SH-SY5Y (cell line): Measurements from ENCODE around the gene COL6A3.

Experiments
- GATA2 ChIP-seq: IDR thresholded peaks from 2 replicates; pipeline ENCODE4 v1.6.1; 2011; ENCODE audit warnings: mild to moderate bottlenecking, low read depth, low read length
- GATA3 ChIP-seq: IDR thresholded peaks from 2 replicates; pipeline ENCODE4 v1.6.1; 2011; ENCODE audit warnings: low read depth, mild to moderate bottlenecking, low read length, moderate library complexity

The COL6A3 gene

DNA sequence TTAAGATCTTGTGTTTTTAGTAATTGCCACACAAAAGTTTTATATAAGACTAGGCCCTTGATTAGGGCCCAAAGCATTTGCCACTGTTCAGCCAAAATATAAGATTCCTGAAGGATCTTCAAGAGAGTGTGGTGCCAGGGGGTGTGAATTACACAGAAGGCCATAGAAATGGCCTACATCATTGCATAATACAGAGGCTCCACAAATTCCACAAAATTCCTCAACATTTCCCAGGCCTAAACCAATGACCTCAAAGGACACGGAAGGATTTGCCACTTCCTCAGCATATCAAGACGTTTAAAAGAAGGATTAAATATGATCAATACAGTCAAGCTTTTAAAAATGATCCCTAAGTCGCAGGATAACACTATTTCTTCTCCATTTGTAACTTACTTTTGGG, 24.1 kb downstream of the COL6A3 start:
- TF ChIP-seq GATA2 (no peak), GATA3 (no peak)

DNA sequence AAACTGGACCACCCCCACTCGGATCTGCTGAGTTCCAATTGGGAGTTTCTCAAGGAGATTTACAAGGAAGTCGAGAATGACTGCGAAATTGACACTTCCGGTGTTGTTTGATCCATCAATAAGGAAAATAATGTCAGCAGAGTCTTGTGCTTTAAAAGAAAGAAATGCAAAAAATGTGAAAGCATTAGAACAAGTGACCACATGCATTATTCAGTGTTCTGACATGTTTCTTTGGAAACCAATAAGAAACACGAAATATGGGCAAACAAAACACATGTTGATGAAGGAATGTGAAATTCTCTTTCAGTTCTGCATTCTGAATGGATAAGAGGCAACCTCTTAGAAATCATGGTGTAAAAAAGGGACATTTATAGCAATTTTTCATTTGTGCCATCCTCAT, 25.9 kb downstream of the COL6A3 start:
- TF ChIP-seq GATA2 (no peak), GATA3 (no peak)

DNA sequence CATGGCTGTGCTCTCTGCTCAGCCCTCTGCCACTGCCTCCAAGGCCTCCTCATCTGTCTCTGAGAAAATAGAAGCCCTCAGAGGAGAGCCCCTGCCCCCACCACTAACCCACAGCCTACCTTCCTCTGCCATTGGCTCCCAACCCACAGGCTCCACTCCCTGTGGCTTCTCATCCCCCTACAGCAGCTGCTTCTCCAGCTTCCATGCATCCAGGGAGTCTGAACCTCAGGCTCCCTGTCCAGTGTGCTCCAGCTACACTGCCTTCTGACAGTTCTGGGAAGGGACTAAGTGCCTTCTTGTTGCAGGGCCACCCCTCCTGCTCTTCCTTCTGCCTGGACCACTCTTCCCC, 29.3 kb downstream of the COL6A3 start:
- no peak for TF ChIP-seq GATA2
- no peak for TF ChIP-seq GATA3

DNA sequence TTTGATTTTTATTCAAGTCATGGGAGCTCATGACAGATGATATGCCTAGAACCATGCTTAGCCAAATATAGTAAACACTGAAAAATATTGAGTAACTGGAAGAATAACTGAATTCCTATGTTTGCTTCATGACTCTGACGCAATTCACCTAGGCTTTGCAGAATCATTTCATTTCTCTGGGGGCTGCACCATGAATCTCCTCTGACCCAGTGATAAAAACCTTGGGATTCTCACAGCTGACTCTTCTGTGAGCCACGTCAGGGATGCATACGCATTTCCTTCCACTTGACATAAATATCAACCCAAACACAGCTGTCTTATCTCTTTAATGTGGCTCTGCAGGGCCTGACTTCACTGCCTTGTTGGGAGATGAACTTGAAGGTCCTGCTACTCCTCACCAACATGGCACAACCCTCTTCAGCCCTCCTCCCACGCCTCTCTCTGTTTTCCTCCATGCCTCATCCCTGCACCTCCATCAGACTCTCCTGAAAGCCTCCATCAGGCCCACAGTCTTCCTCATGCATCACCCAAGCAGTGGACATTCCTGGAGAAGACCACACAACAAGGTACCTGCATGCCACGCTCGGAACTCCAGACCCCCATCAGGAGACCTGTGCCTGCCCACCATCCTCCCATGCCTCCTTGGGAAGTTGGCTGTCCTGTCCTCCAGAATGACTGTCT, 29.8 kb downstream of the COL6A3 start:
- TF ChIP-seq GATA2 (no peak), GATA3 (no peak)

DNA sequence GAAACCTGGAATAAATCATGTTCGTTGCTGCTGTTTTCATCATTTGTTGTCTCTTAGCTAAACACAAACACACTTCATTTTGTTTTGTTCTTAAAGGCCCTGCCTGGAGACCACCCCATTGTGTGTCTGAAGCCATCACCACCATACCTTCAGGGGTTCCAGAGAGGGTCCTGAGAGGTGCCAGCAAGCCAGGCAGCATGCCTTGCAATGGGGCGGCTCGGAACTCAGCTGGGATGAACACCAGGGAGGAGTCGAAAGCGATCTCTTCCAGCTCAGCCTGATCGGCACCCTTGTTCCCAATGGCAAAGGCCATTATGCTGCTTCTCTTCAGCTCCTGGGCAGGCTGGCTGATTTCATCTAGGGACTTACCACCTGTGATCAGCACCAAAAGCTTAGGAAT, 33.2 kb downstream of the COL6A3 start:
- TF ChIP-seq GATA2 (no peak), GATA3 (no peak)

DNA sequence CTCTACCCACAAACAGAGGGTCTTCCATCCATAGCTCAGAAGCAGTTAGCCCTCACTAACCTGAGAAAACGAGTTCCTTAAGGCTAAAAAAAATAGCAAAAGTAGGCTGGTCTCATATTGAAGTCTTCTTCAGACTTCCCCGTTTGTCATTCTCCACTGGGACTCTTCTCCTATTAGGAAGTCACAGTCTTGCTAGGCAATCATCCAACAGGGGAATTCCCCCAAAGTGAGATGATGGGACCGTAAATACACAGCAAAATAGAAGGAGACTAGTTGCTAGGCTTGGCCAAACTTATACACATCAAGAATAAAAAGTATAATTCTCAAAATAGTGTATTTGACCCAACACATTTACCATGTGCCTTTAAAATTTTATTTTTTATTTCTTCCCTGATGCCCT, 34.3 kb downstream of the COL6A3 start:
- TF ChIP-seq GATA3: no peak
- TF ChIP-seq GATA2: no peak

DNA sequence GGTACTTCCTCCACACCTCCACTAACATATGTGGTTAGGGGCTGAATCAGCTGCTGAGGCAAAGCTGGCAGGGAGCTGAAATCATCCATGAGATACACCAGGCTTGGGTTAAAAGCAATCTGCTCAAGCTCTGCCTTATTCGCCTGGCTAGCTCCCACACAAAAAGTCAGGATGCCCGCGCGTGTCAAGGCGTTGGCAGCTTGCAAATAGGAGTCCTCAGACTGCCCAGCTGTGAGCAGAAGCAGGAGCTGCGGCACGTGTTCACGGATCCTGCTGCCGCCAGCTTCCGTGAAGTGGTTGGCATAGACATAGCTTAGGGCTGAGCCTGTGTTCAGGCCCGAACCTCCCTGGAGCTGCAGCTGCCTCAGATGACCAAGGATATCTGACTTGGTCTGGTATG, 35.3 kb downstream of the COL6A3 start:
- no peak for TF ChIP-seq GATA3
- TF ChIP-seq GATA2: no peak

DNA sequence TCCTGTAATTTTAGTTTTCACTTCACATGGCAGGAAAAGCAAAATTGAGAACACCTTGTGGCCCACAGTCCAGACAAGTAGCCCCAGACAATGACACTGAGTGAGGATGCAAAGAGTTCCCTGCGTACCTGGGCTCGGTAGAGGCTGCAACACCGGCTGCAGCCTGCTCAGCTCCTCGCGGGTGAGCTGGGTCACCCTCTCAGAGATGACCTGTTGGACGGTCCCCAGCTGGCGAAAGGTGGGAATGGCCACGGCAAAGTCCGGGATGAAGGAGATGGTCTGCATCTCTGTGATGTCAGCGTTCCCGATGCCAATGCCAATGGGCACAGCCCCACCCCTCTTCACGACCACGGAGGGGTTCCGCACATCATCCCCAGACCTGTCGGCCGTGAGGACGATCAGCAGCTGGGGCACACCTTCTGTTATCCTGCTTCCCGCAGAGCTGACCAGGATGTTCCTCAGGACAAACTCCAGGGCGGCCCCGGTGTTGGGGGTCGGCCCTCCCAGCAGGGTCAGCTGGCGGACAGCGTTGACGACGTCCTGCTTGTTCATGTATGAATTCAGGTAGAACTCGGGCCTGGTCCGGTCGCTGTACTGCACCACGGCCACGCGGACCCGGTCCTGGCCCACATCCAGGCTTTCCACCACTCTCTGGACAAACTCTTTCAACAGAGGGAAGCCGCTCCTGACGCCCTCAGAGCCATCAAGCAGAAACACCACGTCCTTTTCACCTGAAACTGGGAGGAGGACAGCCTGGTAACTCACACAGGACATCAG, 39.5 kb downstream of the COL6A3 start:
- no peak for TF ChIP-seq GATA3
- TF ChIP-seq GATA2: no peak

DNA sequence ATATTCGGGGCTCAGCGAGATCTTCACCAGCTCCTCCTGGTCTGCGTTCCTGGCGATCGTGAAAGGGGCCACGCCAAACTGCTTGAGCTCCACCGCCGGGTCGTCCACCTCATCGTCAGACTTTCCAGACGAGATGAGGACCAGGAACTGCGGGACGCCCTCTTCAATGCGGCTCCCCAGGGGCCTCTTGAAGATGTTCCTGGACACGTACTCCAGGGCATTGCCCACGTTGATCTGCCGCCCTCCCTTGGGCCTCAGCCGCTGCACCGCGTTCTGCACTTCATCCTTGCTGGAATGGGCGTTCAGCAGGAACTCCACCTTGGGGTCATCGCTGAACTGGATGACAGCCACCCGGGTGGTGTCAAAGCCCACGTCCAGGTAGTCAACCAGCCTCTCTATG, 42.1 kb downstream of the COL6A3 start:
- no peak for TF ChIP-seq GATA2

DNA sequence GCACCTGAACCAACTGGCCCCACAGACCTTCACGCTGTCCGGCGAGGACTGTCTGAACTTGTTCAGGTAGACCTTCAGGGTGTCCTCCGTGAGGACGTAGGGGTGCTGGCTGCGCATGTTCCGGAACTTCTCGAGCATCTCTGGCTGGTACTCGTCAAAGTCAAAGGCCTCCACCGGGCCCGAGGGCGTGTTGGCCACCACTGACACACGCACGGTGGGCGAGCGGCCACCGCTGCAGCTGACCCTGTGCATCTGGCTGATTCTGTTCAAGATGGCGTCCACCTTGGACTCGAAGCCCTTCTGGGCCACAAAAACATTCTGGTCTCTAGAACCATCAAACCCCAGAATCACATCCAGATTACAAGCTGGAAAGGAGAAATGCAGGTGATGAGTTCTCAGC, 48.3 kb downstream of the COL6A3 start:
- TF ChIP-seq GATA2 (no peak), GATA3 (no peak)

DNA sequence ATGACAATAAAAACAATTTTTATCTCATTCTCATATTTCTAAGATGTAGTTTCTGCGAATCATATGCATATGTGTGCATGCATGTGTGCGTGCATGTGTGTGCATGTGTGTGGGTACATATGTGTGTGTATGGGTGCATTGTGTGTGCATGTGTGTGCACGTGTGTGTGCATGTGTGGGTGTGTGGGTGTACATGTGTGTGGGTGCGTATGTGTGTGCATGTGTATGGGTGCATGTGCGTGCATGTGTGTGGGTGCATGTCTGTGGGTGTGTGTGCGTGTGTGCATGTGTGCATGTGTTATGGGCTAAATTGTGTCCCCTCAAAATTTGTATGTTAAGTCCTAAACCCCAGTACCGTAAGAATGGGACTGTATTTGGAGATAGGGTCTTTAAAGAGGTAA, 49.3 kb downstream of the COL6A3 start:
- TF ChIP-seq GATA3: no peak
- TF ChIP-seq GATA2: no peak

DNA sequence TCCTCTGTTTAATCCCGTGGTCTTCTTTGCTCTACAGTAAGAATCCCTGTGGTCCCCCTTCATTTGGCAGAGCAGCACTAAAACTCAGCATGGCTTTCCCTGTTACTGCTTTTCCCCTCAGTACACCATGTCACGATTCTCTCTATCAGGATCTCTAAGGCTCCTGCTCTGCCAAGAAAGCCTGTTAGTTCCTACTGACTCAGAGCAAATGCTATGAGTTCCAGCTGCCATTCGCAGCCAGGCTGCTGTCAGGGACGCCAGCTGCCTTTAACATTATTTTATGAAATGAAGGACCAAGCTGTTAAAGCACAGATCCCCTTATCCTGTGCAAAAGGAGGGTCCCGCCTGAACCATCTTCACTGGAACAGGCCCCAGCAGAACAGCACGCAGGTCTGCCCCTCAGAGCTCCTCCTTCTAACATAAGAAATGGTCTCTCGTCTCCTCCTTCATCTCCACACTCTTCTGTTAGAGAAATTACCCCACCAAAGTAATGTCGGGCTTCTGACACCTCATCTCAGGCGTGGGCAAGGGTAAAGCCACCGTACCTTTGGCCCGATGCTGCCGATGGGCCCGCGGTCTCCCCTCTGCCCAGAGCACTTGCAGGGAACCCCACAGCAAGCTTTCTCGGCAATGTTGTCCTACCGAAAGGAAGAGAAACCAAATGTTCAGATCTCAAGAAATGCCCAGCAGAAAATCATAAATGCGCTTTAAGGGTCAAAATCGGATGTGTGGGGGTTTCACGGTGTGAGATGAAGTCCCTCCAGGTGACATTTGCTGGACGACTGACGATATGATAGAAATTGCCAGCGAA, 52.6 kb downstream of the COL6A3 start:
- TF ChIP-seq GATA3 (no peak), GATA2 (no peak)

DNA sequence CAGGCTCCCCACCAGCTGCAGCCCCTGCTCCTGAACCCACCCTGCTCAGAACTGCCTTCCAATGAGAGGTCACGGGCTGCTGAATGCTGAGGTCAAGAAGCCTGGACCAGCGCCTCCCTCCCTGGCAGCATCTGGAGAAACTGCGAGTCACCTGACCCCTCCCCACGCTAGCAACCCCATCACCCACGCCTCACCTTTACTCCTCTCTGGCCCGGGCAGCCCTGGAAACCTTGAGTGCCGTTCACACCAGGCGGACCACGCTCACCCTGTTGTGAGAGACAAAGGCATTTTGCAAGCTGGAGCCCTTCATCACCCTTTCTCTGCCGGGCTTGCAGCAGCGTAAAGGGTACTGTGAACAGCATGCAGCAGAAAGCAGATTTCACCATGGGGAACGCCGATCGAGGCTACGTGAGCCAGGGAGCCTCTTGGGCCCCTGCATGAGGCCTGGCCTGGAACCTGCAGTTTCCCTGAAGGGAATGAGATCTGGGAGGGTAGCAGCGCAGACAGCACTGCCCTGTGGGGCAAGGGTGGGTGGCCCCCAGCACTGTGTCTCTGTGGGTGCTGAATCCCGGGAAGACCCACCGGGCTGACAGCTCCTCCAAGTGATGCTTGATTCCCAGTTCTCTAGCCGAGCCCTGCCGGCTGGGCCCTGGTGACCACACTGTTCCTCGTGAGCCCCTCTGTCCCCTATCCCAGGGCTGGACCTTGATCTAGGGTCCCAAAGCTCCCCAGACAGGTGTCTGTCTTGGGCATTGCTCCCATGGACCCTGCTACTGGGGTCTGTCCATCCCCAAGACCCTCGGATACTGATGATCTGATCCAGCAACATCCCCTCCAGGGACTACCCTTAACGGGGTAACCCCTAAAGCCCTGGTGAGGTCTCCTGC, 53.8 kb downstream of the COL6A3 start:
- TF ChIP-seq GATA2: no peak
- TF ChIP-seq GATA3: no peak

DNA sequence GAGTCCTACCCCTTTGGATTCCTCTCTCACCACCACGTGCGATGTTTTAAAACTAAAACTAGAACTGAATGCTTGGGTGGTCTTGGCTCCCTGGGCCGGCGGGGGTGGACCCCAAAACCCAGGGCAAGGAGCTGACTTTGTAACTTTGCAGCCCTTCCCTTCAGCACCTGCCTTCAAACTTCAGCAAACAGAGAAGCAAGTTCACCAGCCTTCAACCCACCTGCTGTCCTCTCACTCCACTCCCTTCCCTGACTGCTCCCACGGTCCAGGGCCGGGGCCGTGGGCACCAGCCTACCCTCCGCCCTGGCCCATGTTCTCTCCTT, 54.5 kb downstream of the COL6A3 start:
- no peak for TF ChIP-seq GATA3
- TF ChIP-seq GATA2: no peak
